ENCODE data around the gene UNC119.
A peak's percentile ranks its signal among the peaks of the same experiment; 100 is the strongest.

The UNC119 gene

DNA sequence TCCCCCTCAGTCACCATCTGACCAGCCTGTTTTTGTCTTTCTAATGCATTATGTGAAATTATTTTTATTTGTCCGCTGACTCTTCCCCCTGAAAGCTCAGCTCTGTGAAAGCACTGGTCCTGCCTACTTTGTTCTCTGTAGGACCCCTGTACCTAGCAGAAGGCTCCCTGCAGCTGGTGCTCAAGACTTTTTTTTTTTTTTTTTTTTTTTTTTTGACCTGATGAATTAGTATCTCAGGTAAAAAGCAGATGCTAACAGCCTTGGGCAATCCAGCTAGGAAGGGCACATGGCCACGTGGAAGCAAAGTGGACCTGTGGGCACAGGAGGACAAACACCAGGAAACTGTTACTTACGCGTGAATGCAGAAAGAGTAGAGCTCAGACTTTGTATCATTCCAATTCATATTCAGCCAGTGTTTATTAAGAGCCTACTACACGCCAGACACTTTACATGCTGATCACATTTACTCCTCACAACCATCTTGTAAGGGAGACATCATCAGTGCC lies 629 bp upstream of the UNC119 start:
- Histone ChIP-seq H4K20me1 (ENCODE audit: insufficient read depth, low read length) (no peaks in the 10 kb centered on the region), H3K9me2 (ENCODE audit: low read depth, low read length) (no peaks in the 10 kb centered on the region), H3K4me2 (ENCODE audit: low read length) (peak overlapping the region; percentile 75; the same call in 1 of the 2 replicates), H3K79me2 (ENCODE audit: insufficient read depth, low read length) (no peaks in the 10 kb centered on the region), H3K27ac (ENCODE audit: low read depth, low read length, poor library complexity, severe bottlenecking) (no peak overlapping the region), H3F3A (ENCODE audit: insufficient read depth, low read length) (no peaks in the 10 kb centered on the region), H3K9me3 (ENCODE audit: low read length) (no peaks in the 10 kb centered on the region), H3K9ac (ENCODE audit: low read length) (no peak overlapping the region), H3K36me3 (ENCODE audit: insufficient read depth, low read length) (peaks cover 41% of the 10 kb centered on the region), H2AFZ (ENCODE audit: low read length) (no peak overlapping the region), H3K27me3 (ENCODE audit: insufficient read depth, low read length) (no peaks in the 10 kb centered on the region), H3K4me1 (ENCODE audit: insufficient read depth, low read length, severe bottlenecking) (peaks cover 5% of the 10 kb centered on the region), H3K4me3 (ENCODE audit: low read depth, low read length, poor library complexity, severe bottlenecking) (peak overlapping the region; percentile 65)
- TF ChIP-seq, protein P1, sequence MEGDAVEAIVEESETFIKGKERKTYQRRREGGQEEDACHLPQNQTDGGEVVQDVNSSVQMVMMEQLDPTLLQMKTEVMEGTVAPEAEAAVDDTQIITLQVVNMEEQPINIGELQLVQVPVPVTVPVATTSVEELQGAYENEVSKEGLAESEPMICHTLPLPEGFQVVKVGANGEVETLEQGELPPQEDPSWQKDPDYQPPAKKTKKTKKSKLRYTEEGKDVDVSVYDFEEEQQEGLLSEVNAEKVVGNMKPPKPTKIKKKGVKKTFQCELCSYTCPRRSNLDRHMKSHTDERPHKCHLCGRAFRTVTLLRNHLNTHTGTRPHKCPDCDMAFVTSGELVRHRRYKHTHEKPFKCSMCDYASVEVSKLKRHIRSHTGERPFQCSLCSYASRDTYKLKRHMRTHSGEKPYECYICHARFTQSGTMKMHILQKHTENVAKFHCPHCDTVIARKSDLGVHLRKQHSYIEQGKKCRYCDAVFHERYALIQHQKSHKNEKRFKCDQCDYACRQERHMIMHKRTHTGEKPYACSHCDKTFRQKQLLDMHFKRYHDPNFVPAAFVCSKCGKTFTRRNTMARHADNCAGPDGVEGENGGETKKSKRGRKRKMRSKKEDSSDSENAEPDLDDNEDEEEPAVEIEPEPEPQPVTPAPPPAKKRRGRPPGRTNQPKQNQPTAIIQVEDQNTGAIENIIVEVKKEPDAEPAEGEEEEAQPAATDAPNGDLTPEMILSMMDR (IDR thresholded peaks at IDR 0.05; ENCODE audit: low read length): no peak
- no peak for TF ChIP-seq EZH2 (IDR thresholded peaks at IDR 0.05; ENCODE audit: borderline replicate concordance, low read length)

DNA sequence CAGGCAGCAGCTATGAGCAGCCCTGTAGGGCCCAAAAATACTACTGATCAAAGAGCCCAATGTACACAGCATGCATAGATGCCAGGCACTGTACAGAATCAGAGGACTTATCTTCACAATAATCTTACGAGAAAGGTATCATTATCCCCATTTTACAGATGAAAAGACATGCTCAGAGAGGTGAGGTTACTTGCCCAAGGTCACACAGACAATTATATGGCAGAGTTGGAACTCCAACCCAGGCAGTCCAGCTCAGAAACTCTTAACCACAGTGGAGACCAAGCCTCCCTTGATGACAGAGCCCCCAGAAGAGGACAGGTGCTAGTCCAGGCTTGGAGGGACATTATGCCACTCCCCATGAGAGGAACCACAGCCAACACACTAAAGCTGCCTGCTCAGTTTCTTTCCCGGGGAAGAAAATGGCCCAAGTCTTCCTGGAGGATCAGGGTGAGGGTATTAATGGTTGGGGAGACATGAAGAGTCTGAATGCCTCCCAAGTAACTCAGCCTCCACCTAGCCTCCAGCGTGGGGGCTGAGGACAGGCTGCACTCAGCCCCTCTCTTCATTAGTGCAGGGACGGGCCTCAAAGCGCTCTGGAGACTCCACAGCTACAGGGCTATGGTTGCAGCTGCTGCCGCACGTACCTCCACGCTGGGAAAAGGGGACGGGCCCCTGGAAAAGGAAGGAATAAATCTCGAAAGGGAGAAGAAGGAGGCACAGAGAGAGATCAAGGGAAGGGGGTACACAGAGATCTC lies 826 bp downstream of the UNC119 start:
- Histone ChIP-seq H3K79me2 (ENCODE audit: insufficient read depth, low read length) (no peaks in the 10 kb centered on the region), H3K9me2 (ENCODE audit: low read depth, low read length) (no peaks in the 10 kb centered on the region), H3K4me3 (ENCODE audit: low read depth, low read length, poor library complexity, severe bottlenecking) (peak overlapping the region; percentile 65), H3K9ac (ENCODE audit: low read length) (peak overlapping the region; percentile 59; the same call in 1 of the 2 replicates), H3K4me1 (ENCODE audit: insufficient read depth, low read length, severe bottlenecking) (peaks cover 15% of the 10 kb centered on the region), H3K4me2 (ENCODE audit: low read length) (peak overlapping the region; percentile 75), H3K27ac (ENCODE audit: low read depth, low read length, poor library complexity, severe bottlenecking) (no peak overlapping the region), H3K27me3 (ENCODE audit: insufficient read depth, low read length) (no peaks in the 10 kb centered on the region), H4K20me1 (ENCODE audit: insufficient read depth, low read length) (no peaks in the 10 kb centered on the region), H3K9me3 (ENCODE audit: low read length) (no peaks in the 10 kb centered on the region), H2AFZ (ENCODE audit: low read length) (no peak overlapping the region), H3K36me3 (ENCODE audit: insufficient read depth, low read length) (peaks cover 26% of the 10 kb centered on the region), H3F3A (ENCODE audit: insufficient read depth, low read length) (no peaks in the 10 kb centered on the region)
- TF ChIP-seq EZH2 (IDR thresholded peaks at IDR 0.05; ENCODE audit: borderline replicate concordance, low read length): no peak
- TF ChIP-seq, protein P1 (IDR thresholded peaks at IDR 0.05; ENCODE audit: low read length): no peak

DNA sequence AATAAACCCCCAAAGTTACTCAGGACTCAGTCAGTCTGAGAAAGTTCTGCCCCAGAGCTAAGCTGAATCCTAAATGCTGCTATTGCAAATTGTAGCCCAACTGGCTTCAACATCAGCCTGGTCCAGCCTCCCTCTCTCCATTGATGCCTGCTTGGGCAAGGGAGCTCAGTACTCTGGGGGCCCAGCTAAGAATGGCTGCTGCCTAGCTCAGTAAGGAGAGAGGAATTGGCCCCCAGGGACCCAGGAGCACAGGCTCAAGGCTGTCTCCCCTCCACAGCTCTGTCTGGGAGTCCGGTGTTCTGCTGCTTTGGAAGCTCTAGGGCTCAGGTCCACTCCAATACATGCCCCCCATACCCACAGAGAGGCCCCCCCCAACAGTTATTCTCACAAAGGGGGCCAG lies 1.6 kb downstream of the UNC119 start:
- Histone ChIP-seq H3F3A (ENCODE audit: insufficient read depth, low read length) (no peaks in the 10 kb centered on the region), H3K4me2 (ENCODE audit: low read length) (no peak overlapping the region), H3K36me3 (ENCODE audit: insufficient read depth, low read length) (peaks cover 19% of the 10 kb centered on the region), H3K27me3 (ENCODE audit: insufficient read depth, low read length) (no peaks in the 10 kb centered on the region), H3K9me2 (ENCODE audit: low read depth, low read length) (no peaks in the 10 kb centered on the region), H3K79me2 (ENCODE audit: insufficient read depth, low read length) (no peaks in the 10 kb centered on the region), H3K27ac (ENCODE audit: low read depth, low read length, poor library complexity, severe bottlenecking) (no peak overlapping the region), H3K9me3 (ENCODE audit: low read length) (no peaks in the 10 kb centered on the region), H4K20me1 (ENCODE audit: insufficient read depth, low read length) (no peaks in the 10 kb centered on the region), H3K4me1 (ENCODE audit: insufficient read depth, low read length, severe bottlenecking) (peaks cover 15% of the 10 kb centered on the region), H3K4me3 (ENCODE audit: low read depth, low read length, poor library complexity, severe bottlenecking) (no peak overlapping the region), H2AFZ (ENCODE audit: low read length) (no peak overlapping the region), H3K9ac (ENCODE audit: low read length) (no peak overlapping the region)
- TF ChIP-seq EZH2 (IDR thresholded peaks at IDR 0.05; ENCODE audit: borderline replicate concordance, low read length): no peak
- TF ChIP-seq, protein P1 (IDR thresholded peaks at IDR 0.05; ENCODE audit: low read length): no peak

All from OCI-LY1 (cell line).